Measurements from ENCODE around the gene CTXND2.
"Not testable (repeated sequence)": the region's sequence is repeated elsewhere in the genome, so short reads cannot be mapped to it uniquely, and the experiment has no call there.

CTXND2 gene

DNA sequence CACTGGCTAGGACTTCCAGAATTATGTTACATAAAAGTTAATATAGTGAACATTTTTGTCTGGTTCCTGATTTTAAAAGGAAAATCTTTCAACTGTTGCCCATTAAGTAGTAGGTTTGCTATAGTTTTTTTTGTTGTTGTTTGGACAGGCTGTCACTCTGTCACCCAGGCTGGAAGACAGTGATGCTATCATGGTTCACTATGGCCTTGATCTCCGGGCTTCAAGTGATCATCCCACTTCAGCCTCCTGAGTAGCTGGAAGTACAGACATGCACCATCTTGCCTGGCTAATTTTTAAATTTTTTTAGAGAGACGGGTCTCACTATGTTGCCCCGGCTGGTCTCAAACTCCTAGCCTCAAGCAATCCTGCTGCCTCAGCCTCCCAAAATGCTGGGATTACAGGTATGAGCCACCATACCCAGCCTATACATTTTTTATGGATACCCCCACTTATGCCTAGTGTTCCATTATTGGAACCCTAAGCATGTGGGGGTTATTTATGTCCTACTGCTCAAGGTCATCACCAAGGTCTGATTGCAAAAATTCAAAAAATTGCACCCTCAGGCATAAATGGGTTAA, 6.5 kb downstream of the CTXND2 start:
- DNase-seq (ENCODE audit: low spot score), result no peak

GRCh38 chr1:150895618-150896017, 8.7 kb downstream of the CTXND2 start:
- DNase-seq (ENCODE audit: low spot score), result no peak

GRCh38 chr1:150899795-150900194, 12.9 kb downstream of the CTXND2 start:
- not testable (repeated sequence) for DNase-seq (ENCODE audit: low spot score)

DNA sequence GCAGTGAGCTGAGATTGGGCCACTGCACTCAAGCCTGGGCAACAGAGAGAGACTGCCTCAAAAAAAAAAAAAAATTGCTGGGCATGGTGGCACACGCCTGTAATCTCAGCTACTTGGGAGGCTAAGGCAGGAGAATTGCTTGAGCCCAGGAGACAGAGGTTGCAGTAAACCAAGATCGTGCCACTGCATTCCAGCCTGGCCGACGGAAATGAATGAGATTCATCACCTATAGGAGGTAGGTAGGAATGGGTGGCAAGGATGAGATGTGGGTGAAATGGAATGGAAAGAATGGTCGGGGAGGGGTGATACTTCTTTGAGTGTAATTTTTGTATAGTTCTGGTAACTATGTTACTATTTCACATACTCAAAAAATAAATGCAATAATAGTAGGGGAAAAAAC, 15.4 kb downstream of the CTXND2 start:
- DNase-seq (ENCODE audit: low spot score), result no peak

- DNase-seq (ENCODE audit: low spot score), result no peak
Observed at GRCh38 chr1:150902751-150903150, 15.8 kb downstream of the CTXND2 start.

DNA sequence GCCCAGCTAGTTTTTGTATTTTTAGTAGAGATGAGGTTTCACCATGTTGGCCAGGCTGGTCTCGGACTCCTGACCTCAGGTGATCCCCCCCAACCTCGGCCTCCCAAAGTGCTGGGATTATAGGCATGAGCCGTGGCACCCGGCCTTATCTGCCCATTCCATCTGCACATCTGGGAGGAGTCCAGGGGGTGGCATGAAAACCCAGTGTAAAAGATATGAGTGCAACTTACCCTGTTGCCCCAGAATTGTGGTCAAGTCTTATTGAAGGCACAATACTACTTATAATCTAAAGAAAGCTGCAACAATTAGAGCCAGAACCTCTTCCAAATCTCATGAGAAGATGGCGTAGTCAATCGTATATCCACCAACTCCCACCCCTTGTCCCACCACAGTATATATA, 18.4 kb downstream of the CTXND2 start:
- DNase-seq (ENCODE audit: low spot score), result no peak

DNA sequence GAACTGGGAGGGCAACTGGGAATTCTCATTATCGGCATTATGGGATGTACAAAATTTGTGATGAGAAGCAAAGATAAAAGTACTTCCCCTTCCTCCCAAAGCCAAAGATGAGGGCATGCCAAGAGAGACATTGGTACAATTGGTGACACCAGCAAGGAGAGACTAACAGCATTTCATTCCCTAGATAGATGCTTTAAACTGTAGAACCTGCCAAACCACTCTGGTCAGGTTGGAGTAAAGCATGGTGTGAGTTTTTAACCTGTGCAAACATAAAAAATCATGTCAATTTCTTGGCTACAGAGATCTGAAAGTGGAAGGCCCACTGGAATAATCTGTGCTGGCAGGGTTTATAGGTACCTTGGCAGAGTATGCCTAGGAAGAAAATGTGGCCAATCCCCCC, 19.4 kb downstream of the CTXND2 start:
- no peak for DNase-seq (ENCODE audit: low spot score)

DNA sequence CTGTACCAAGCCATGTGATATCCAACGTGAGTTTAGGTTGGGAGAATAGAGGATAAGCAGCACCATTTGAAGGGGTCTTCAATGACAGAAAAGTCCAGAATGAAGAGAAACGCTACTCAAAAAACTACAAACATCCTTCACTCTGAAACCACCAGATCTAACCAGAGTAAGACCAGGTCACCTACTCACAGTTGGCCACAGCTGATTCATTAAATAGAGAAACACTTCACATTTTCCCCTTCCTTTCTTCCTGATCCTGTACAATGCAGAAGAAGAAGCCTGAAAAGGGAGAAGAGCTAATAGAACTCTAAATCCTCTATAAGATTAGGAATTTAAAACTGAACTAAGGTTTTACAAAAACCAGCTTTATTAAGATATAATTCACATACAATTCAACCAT, 19.9 kb downstream of the CTXND2 start:
- no peak for DNase-seq (ENCODE audit: low spot score)

- DNase-seq (ENCODE audit: low spot score), result no peak
Observed at GRCh38 chr1:150909585-150910180, 22.7 kb downstream of the CTXND2 start.

DNA sequence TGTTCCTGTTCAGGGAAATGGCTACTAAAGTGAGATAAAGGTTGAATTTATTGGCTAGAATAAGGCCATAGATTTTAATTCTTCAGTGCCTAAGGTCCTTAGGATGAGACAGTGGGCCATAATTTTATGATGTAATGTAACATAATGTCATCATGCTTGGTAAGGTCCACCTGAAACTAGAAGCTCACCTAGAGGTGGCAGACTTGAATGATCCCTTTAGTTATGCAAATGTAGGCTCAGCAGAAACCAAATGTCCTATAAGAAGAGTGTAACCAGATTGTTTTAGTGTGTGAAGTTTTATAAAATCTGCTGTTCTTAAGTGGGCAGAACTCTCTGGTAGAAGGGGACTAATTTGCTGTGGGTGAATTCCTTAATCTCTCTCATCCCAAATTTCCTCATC, 25.7 kb downstream of the CTXND2 start:
- DNase-seq (ENCODE audit: low spot score), result no peak

DNA sequence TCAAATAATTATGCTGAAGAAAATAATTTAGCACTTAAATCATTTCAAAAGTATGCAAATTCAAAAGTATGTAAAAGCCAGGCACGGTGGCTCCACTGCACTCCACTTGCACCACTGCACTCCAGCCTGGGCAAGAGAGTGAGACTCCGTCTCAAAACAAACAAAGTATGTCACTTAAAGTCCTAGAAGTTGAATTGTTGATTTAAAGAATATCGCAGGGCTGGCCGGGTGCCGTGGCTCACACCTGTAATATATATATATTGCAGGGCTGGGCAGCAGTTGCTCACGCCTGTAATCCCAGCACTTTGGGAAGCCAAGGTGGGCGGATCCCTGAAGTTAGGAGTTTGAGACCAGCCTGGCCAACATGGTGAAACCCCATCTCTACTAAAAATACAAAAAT, 30.5 kb downstream of the CTXND2 start:
- no peak for DNase-seq (ENCODE audit: low spot score)

- peak; percentile 76 for DNase-seq (ENCODE audit: low spot score)
Observed at GRCh38 chr1:150922519-150922975, 35.6 kb downstream of the CTXND2 start.

DNA sequence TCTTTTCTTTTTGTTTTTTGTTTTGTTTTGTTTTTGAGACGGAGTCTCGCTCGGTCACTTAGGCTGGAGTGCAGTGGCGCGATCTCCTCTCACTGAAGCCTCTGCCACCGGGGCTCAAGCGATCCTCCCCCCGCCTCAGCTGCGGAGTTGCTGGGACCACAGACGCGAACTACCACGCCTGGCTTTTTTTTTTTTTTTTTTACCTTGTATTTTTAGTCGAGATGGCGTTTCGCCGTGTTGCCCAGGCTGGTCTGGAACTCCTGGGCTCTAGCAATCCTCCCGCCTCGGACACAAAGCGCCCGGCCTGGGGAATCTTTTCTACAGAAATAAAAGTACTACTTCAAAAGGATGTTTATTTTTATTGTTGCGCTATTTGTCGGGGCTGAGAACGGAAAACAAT, 38.1 kb downstream of the CTXND2 start:
- no peak for DNase-seq (ENCODE audit: low spot score)

- peak; percentile 97 for DNase-seq (ENCODE audit: low spot score)
Observed at GRCh38 chr1:150926097-150926741, 39.3 kb downstream of the CTXND2 start, which contains the start of gene SETDB1. Gene SETDB1, plus strand, starts transcription at chr1:150926363. Its CDS starts 1,352 bp downstream, at chr1:150927715.

DNA sequence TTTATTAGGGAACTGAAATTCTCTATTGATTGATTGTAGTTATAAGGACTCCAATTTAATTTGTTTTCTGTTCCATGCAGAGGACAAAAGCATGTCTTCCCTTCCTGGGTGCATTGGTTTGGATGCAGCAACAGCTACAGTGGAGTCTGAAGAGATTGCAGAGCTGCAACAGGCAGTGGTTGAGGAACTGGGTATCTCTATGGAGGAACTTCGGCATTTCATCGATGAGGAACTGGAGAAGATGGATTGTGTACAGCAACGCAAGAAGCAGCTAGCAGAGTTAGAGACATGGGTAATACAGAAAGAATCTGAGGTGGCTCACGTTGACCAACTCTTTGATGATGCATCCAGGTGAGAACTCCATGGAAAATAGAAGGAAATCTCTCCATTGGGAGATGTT, 40.7 kb downstream of the CTXND2 start:
- DNase-seq (ENCODE audit: low spot score), result no peak

DNA sequence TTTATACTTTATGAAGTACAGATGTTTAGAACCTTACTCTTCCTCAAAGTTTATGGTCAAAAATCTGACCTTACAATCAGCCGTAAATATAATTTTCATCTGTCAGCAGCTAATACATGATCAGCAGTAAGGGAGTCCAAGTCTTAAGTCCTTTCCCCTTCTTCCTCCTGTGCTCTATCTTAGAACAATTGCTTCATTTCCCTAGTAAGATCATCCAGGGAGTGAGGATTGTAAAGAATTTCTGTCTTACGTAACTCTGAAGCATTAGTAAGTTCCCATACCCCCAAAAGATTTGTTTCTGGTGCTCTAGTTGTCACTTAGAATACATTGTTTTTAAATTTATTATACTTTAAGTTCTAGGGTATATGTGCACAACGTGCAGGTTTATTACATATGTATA, 41.4 kb downstream of the CTXND2 start:
- DNase-seq (ENCODE audit: low spot score), result no peak

- not testable (repeated sequence) for DNase-seq (ENCODE audit: low spot score)
Observed at GRCh38 chr1:150928775-150929174, 41.8 kb downstream of the CTXND2 start.

GRCh38 chr1:150931773-150932172, 44.8 kb downstream of the CTXND2 start:
- no peak for DNase-seq (ENCODE audit: low spot score)

DNA sequence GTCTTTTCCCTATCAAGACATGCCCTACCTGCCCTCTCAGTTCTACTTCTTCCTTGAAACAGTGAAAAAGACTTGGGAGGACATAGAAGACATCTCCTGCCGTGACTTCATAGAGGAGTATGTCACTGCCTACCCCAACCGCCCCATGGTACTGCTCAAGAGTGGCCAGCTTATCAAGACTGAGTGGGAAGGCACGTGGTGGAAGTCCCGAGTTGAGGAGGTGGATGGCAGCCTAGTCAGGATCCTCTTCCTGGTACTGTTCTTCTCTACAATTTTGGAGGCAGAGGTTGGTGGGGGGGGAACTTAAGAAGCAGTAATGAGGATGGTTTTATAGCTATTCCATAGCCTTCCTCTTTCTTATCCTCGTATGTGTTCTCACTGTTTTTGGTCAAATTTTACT, 57.9 kb downstream of the CTXND2 start:
- no peak for DNase-seq (ENCODE audit: low spot score)

- DNase-seq (ENCODE audit: low spot score), result no peak
Observed at GRCh38 chr1:150954708-150955107, 67.8 kb downstream of the CTXND2 start.

GRCh38 chr1:150955280-150955679, 68.3 kb downstream of the CTXND2 start:
- no peak for DNase-seq (ENCODE audit: low spot score)

DNA sequence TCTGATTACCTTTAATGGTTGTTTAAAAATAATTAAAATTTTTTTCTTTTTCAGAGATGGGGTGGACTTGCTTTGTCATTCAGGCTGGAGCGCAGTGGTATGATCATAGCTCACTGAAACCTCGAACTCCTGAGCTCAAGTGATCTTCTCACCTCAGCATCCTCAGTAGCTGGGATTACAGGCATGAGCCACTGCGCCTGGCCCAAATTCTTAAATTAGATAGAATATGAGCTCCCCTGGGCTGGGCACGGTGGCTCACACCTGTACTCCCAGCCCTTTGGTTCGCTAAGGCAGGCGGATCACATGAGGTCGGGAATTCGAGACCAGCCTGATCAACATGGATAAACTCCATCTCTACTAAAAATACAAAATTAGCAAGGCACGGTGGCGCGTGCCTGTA, 70.7 kb downstream of the CTXND2 start:
- no peak for DNase-seq (ENCODE audit: low spot score)

DNA sequence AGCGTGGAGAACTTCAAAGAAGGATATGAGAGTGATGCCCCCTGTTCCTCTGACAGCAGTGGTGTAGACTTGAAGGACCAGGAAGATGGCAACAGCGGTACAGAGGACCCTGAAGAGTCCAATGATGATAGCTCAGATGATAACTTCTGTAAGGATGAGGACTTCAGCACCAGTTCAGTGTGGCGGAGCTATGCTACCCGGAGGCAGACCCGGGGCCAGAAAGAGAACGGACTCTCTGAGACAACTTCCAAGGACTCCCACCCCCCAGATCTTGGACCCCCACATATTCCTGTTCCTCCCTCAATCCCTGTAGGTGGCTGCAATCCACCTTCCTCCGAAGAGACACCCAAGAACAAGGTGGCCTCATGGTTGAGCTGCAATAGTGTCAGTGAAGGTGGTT, 73.7 kb downstream of the CTXND2 start:
- DNase-seq (ENCODE audit: low spot score), result no peak

DNA sequence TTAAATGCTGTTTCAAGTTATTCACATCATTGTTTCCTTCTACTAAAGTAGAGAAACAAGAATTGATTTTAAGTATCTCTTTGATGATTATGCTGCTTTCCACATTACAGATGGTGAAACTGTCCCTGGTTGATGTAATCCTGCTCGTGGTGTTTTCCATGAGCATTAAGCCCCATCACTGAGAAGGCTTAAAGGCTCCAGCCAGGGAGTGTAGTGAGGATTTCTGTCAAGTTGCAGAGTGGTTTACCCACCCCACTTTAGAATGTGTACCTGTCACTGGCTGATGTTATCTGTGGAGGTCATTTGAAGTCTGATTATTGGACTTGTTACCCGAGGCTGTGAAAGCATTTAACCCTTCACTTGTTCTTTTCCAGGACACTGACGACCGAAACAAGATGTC, 74.8 kb downstream of the CTXND2 start:
- DNase-seq (ENCODE audit: low spot score), result peak; percentile 80

Measured in D341Med (cell line).